Adrenal gland (tissue), 5 donors: ENCODE results near the gene SLC6A12.

ENCODE experiments used
- CTCF ChIP-seq, 6 experiments: fragments of 450-650 bp in 4 of 6; fragments of 200-600 bp in 2 of 6; sonication (generic) in 1 of 6; IDR thresholded peaks; 1 replicate in 5 of 6; 2 replicates in 1 of 6; pipeline versions ENCODE4 v1.5.1 to v1.8.0; 2016 to 2021; ENCODE audit warnings: antibody characterized with exemption in 6 of 6, mild to moderate bottlenecking in 2 of 6, moderate library complexity in 1 of 6
- POLR2A ChIP-seq, 2 donors: fragments of 450-650 bp; IDR thresholded peaks; one replicate each; pipeline ENCODE4 v1.6.1; 2017; ENCODE audit warnings: antibody characterized with exemption in 2 of 2, mild to moderate bottlenecking in 2 of 2, moderate library complexity in 1 of 2
- donor health status: DM: no; HTN: no; CAD: no.

- TF ChIP-seq POLR2A (IDR thresholded peaks at IDR 0.05) = no peak
- TF ChIP-seq CTCF (IDR thresholded peaks at IDR 0.05) = no peak
Measured at GRCh38 chr12:203074-203461, 10.9 kb downstream of the SLC6A12 start.
